Measurements from ENCODE around the gene SYNRG. TPM values are rescaled to one million over a fixed set of nuclear protein-coding genes. Genes with fewer than 3 reads are reported as not detected.

The SYNRG gene
- total RNA-seq, 1 donor = 22.5 TPM

DNA sequence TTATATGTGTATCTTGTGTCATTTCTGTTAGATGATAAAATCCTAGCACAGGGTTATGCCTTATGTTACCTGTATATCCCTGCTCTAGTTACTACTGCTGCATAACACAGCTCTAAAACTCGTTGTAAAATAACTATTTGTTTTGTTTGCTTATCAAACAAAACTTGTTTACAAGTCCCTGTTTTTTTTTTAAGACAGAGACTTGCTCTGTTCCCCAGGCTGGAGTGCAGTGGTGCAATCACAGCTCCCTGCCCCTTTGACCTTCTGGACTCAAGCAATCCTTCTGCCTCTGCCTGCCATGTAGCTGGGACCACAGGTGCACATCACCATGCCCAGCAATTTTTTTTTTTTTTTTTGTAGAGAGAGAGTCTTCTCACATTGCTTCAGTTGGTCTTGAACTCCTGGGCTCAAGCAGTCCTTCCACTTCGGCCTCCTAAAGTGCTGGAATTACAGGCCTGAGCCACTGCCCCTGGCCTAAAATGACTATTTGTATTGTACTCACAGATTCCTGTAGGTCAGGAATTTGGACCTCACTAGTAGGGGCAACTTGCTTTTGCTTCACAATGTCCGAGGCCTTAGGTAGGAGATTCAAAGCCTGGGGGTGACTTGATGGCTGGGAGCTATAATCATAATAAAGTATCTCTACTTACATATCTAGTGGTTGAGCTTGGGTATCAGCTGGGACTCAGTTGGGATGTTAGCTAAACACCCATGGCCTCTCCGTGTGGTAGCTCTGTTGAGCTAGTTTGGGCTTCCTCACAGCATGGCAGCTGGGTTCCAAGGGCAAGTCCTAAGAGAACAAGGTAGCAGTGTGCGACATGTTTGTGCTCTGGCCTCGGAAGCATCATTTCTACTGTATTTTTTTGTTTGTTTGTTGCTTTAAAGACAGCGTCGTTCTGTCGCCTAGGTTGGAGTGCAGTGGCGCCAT, 106.9 kb downstream of the SYNRG start:
- no peak for DNase-seq (ENCODE audit: low read depth)

DNA sequence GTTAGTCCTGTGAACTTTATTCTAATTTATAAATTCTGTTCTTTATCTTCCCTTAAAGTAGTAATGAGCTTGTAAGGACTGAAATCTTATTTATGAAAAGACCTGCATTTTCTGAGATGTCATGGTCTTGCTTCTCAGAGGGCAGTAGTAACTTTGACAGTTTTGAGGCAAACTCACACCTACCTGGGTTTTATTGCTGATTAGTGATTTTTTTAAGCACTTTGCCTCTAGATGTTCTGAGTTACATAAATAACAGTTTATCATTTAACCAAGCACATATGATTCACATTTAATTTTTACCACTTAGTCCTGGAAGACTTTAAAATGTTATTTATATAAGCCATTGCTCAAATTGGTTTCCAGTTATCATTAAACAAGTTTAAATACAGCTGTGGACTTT, 108.8 kb downstream of the SYNRG start:
- TF ChIP-seq, protein P1, sequence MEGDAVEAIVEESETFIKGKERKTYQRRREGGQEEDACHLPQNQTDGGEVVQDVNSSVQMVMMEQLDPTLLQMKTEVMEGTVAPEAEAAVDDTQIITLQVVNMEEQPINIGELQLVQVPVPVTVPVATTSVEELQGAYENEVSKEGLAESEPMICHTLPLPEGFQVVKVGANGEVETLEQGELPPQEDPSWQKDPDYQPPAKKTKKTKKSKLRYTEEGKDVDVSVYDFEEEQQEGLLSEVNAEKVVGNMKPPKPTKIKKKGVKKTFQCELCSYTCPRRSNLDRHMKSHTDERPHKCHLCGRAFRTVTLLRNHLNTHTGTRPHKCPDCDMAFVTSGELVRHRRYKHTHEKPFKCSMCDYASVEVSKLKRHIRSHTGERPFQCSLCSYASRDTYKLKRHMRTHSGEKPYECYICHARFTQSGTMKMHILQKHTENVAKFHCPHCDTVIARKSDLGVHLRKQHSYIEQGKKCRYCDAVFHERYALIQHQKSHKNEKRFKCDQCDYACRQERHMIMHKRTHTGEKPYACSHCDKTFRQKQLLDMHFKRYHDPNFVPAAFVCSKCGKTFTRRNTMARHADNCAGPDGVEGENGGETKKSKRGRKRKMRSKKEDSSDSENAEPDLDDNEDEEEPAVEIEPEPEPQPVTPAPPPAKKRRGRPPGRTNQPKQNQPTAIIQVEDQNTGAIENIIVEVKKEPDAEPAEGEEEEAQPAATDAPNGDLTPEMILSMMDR (IDR thresholded peaks at IDR 0.05; ENCODE audit: insufficient read depth, low read length) = no peak
- no peak overlapping the region for H3K4me3 ChIP-seq (ENCODE audit: low read depth, low read length)
- DNase-seq (ENCODE audit: low read depth) = no peak

More for the DNA sequence above, 106.9 kb downstream of the SYNRG start:
- H3K4me3 ChIP-seq (ENCODE audit: low read depth, low read length) = no peak overlapping the region
- TF ChIP-seq, protein P1 (IDR thresholded peaks at IDR 0.05; ENCODE audit: insufficient read depth, low read length) = no peak

GRCh38 chr17:37494971-37495370, 114.2 kb downstream of the SYNRG start:
- TF ChIP-seq, protein P1 (IDR thresholded peaks at IDR 0.05; ENCODE audit: insufficient read depth, low read length) = no peak
- no peak overlapping the region for H3K4me3 ChIP-seq (ENCODE audit: low read depth, low read length)
- DNase-seq (ENCODE audit: low read depth) = no peak

DNA sequence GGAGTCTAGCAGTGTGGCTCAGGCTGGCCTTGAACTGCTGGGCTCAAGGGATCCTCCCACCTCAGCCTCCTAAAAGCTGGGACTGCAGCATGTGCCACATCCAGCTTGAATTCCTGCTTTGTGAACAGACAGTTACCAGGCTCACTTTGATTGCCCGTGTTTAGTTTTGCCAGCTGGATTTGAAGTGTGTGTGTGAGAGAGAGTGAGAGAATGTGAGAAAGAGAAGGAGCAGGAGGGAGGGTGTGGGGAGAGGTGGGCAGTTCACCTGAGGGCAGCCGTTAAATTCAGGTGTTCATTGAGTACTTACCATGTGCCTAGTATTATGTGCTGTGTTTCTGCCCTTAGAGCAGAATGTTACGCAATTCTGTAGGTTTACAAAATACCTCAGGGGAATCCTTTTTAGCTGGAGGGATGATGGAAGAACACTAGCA, 114.8 kb downstream of the SYNRG start:
- peak; percentile 36 for DNase-seq (ENCODE audit: low read depth)
- TF ChIP-seq, protein P1 (IDR thresholded peaks at IDR 0.05; ENCODE audit: insufficient read depth, low read length) = no peak
- H3K4me3 ChIP-seq (ENCODE audit: low read depth, low read length) = no peak overlapping the region

- no peak overlapping the region for H3K4me3 ChIP-seq (ENCODE audit: low read depth, low read length)
- peak; percentile 89 for DNase-seq (ENCODE audit: low read depth)
- TF ChIP-seq, protein P1 (IDR thresholded peaks at IDR 0.05; ENCODE audit: insufficient read depth, low read length) = no peak
These were observed 115.8 kb downstream of the SYNRG start for GRCh38 chr17:37493249-37494027.

DNA sequence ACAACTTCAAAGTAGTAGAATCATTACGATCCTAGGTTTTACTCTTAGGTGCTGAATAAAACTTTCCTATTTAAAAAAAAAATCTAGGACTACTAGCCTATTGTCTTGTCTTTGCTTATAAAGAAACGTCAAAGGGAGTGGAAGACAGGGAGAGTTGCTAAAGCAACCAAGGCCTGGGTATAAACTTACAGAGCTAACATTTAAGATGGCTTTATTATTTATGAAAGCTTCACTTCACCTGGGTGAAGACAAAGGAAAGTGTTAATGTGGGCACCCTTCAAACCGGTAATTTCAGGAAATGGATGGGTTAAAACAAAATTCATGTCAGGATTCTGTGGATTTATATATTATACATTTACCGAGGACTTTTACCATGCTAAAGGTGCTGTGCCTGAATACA, 117.1 kb downstream of the SYNRG start:
- TF ChIP-seq, protein P1 (IDR thresholded peaks at IDR 0.05; ENCODE audit: insufficient read depth, low read length) = no peak
- H3K4me3 ChIP-seq (ENCODE audit: low read depth, low read length) = peak overlapping the region; percentile 84
- no peak for DNase-seq (ENCODE audit: low read depth)

All from fibroblast of the aortic adventitia (primary cell).